CD14-positive monocyte (primary cell): ENCODE results near the gene SRGAP2C. TPM values are rescaled to one million over a fixed set of nuclear protein-coding genes. Genes with fewer than 3 reads are reported as not detected.
"Not testable (repeated sequence)": the region's sequence is repeated elsewhere in the genome, so short reads cannot be mapped to it uniquely, and the experiment has no call there.

Source experiments
- DNase-seq, 3 donors: peaks; one replicate each; pipeline ENCODE4 v3.0.0-alpha.2; 2011 to 2022
- H2AFZ ChIP-seq: 2 replicates; pipeline ENCODE4 v1.6.0; 2012; ENCODE audit warnings: mild to moderate bottlenecking, low read depth, low read length, inconsistent platforms; ENCODE audit not compliant: insufficient read depth, poor library complexity, severe bottlenecking
- H3K27ac ChIP-seq, 2 donors: 1 replicate in 1 of 2; 2 replicates in 1 of 2; pipeline ENCODE4 v1.5.1; 2012 to 2013; ENCODE audit warnings: low read length in 2 of 2, control low read depth in 1 of 2, inconsistent platforms in 1 of 2, low read depth in 1 of 2, mild to moderate bottlenecking in 1 of 2
- H3K27me3 ChIP-seq, 2 donors: one replicate each; pipeline versions ENCODE4 v1.6.0 to v1.6.1; 2011 to 2013; ENCODE audit warnings: low read length in 2 of 2; ENCODE audit not compliant: control insufficient read depth in 2 of 2, insufficient read depth in 2 of 2
- H3K36me3 ChIP-seq, 2 donors: replicated peaks in 1 of 2; 1 replicate in 1 of 2; 2 replicates in 1 of 2; pipeline versions ENCODE4 v1.5.1 to v1.6.1; 2012 to 2013; ENCODE audit warnings: low read length in 2 of 2, control low read depth in 1 of 2, inconsistent platforms in 1 of 2, mild to moderate bottlenecking in 1 of 2; ENCODE audit not compliant: insufficient read depth in 2 of 2, control insufficient read depth in 1 of 2
- H3K4me1 ChIP-seq, 2 donors: 1 replicate in 1 of 2; 2 replicates in 1 of 2; pipeline versions ENCODE4 v1.5.1 to v1.6.1; 2012 to 2013; ENCODE audit warnings: low read length in 2 of 2, control low read depth in 1 of 2, inconsistent platforms in 1 of 2, mild to moderate bottlenecking in 1 of 2, moderate library complexity in 1 of 2; ENCODE audit not compliant: insufficient read depth in 2 of 2, control insufficient read depth in 1 of 2
- H3K4me2 ChIP-seq: replicated peaks from 2 replicates; pipeline ENCODE3; 2012; ENCODE audit warnings: low read length, moderate library complexity, mild to moderate bottlenecking; ENCODE audit not compliant: poor library complexity, severe bottlenecking; ENCODE audit errors: extremely low read depth
- H3K4me3 ChIP-seq, 3 experiments: fragments of 200-600 bp in 1 of 3; sonication (generic) in 1 of 3; replicated peaks in 1 of 3; 1 replicate in 2 of 3; 2 replicates in 1 of 3; pipeline ENCODE4 v1.5.1; 2011 to 2013; ENCODE audit warnings: low read length in 3 of 3, mild to moderate bottlenecking in 3 of 3, control low read depth in 2 of 3, low read depth in 2 of 3, inconsistent platforms in 1 of 3, moderate library complexity in 1 of 3
- H3K79me2 ChIP-seq: 2 replicates; pipeline ENCODE4 v1.6.0; 2012; ENCODE audit warnings: mild to moderate bottlenecking, control low read depth, inconsistent platforms, low read length, moderate library complexity; ENCODE audit not compliant: insufficient read depth
- H3K9ac ChIP-seq: 2 replicates; pipeline ENCODE4 v1.6.0; 2017; ENCODE audit warnings: low read length, mild to moderate bottlenecking; ENCODE audit not compliant: insufficient read depth, poor library complexity, severe bottlenecking
- H3K9me3 ChIP-seq, 2 donors: replicated peaks in 1 of 2; 1 replicate in 1 of 2; 2 replicates in 1 of 2; pipeline versions ENCODE4 v1.5.1 to v1.6.1; 2012 to 2013; ENCODE audit warnings: low read length in 2 of 2, control low read depth in 1 of 2; ENCODE audit not compliant: control insufficient read depth in 1 of 2, insufficient read depth in 1 of 2
- H4K20me1 ChIP-seq: 2 replicates; pipeline ENCODE4 v1.6.0; 2012; ENCODE audit warnings: mild to moderate bottlenecking, low read length, control low read depth, moderate library complexity; ENCODE audit not compliant: insufficient read depth
- H3K27ac Mint-ChIP-seq, 7 donors: one replicate each; pipeline ENCODE4 v1.8.0; 2020; ENCODE audit warnings: mild to moderate bottlenecking in 7 of 7, mixed read lengths in 7 of 7, moderate library complexity in 6 of 7, inconsistent platforms in 2 of 7
- H3K27me3 Mint-ChIP-seq, 3 donors: one replicate each; pipeline ENCODE4 v1.8.0; 2021 to 2022; ENCODE audit warnings: low read depth in 3 of 3, mild to moderate bottlenecking in 3 of 3, mixed read lengths in 3 of 3, moderate library complexity in 3 of 3, inconsistent platforms in 1 of 3
- H3K36me3 Mint-ChIP-seq, 2 donors: one replicate each; pipeline ENCODE4 v1.8.0; 2020; ENCODE audit warnings: mixed read lengths in 2 of 2, inconsistent platforms in 1 of 2, mild to moderate bottlenecking in 1 of 2
- H3K4me1 Mint-ChIP-seq: one replicate; pipeline ENCODE4 v1.8.0; 2020; ENCODE audit warnings: mild to moderate bottlenecking, mixed read lengths
- H3K4me3 Mint-ChIP-seq, 2 donors: one replicate each; pipeline ENCODE4 v1.8.0; 2020; ENCODE audit warnings: mild to moderate bottlenecking in 2 of 2, mixed read lengths in 2 of 2, moderate library complexity in 1 of 2
- H3K9me3 Mint-ChIP-seq, 7 donors: one replicate each; pipeline ENCODE4 v1.8.0; 2020 to 2022; ENCODE audit warnings: mixed read lengths in 7 of 7, mild to moderate bottlenecking in 6 of 7, moderate library complexity in 6 of 7, inconsistent platforms in 2 of 7
- WGBS: methylation state at CpG from one replicate; pipeline ENCODE4 v1.1.5; 2013; ENCODE audit warnings: missing lambda C conversion rate; ENCODE audit not compliant: insufficient coverage; 5-methylcytosine and 5-hydroxymethylcytosine counted together
- intact Hi-C, 2 donors: fragments of 100-400 bp; cut with micrococcal nuclease; formaldehyde crosslinking; loops; one replicate each; pipeline versions ENCODE4 v1.15.0 to v1.15.1; 2023
- polyA plus RNA-seq, 3 donors: library from polyadenylated mRNA; depleted of rRNA in 1 of 3; unstranded in 2 of 3; stranded (reverse) in 1 of 3; fragments of 300-500 nt in 2 of 3; fragments of >200 nt in 1 of 3; fragmentation: Illumina TruSeq in 2 of 3; gene quantifications; 1 replicate in 2 of 3; 2 replicates in 1 of 3; pipeline ENCODE4 v1.2.3, GENCODE V29; 2012 to 2021

Gene SRGAP2C
- polyA plus RNA-seq, 3 donors, result 3.7 to 13.5 (median 5.4) TPM

- H2AFZ ChIP-seq, H3K4me3 ChIP-seq, H3K4me1 Mint-ChIP-seq, H3K27me3 ChIP-seq, H3K9me3 ChIP-seq, H3K4me1 ChIP-seq, H3K4me3 Mint-ChIP-seq, H3K79me2 ChIP-seq, H3K36me3 ChIP-seq, H3K27ac Mint-ChIP-seq, H3K4me2 ChIP-seq, intact Hi-C loops, H3K9me3 Mint-ChIP-seq, H3K9ac ChIP-seq, DNase-seq, H4K20me1 ChIP-seq, H3K27me3 Mint-ChIP-seq, H3K36me3 Mint-ChIP-seq, H3K27ac ChIP-seq: not testable (repeated sequence)
- WGBS, result no CpG with 5 or more reads among the region's 1 CpG
Observed at GRCh38 chr1:121243913-121244312, 59.1 kb downstream of the SRGAP2C start.

- H3K27ac ChIP-seq, H3K4me2 ChIP-seq, H3K9me3 ChIP-seq, H3K4me3 ChIP-seq, H3K27me3 Mint-ChIP-seq, H3K4me3 Mint-ChIP-seq, intact Hi-C loops, H3K9ac ChIP-seq, H3K4me1 Mint-ChIP-seq, H3K79me2 ChIP-seq, H3K36me3 ChIP-seq, H3K27me3 ChIP-seq, H2AFZ ChIP-seq, H3K9me3 Mint-ChIP-seq, H3K36me3 Mint-ChIP-seq, H3K4me1 ChIP-seq, H4K20me1 ChIP-seq, DNase-seq, H3K27ac Mint-ChIP-seq: not testable (repeated sequence)
- WGBS, result no CpG with 5 or more reads among the region's 2 CpGs
Observed at GRCh38 chr1:121246399-121246798, 61.6 kb downstream of the SRGAP2C start.

GRCh38 chr1:121252656-121253055 lies 67.9 kb downstream of the SRGAP2C start:
- DNase-seq, H3K4me1 Mint-ChIP-seq, H3K9me3 Mint-ChIP-seq, H3K9me3 ChIP-seq, H3K9ac ChIP-seq, H3K36me3 Mint-ChIP-seq, intact Hi-C loops, H3K4me3 ChIP-seq, H3K36me3 ChIP-seq, H3K27me3 ChIP-seq, H3K79me2 ChIP-seq, H3K4me3 Mint-ChIP-seq, H3K4me2 ChIP-seq, H2AFZ ChIP-seq, H3K4me1 ChIP-seq, H3K27me3 Mint-ChIP-seq, H4K20me1 ChIP-seq, H3K27ac ChIP-seq, H3K27ac Mint-ChIP-seq: not testable (repeated sequence)
- no CpG with 5 or more reads among the region's 4 CpGs for WGBS

GRCh38 chr1:121254618-121255017 lies 69.8 kb downstream of the SRGAP2C start:
- H3K36me3 Mint-ChIP-seq, H3K27me3 ChIP-seq, H3K9me3 Mint-ChIP-seq: not testable (repeated sequence)

More at GRCh38 chr1:121254618-121255017, 69.8 kb downstream of the SRGAP2C start:
- H3K36me3 ChIP-seq, H3K4me1 ChIP-seq, H3K9ac ChIP-seq, H3K4me1 Mint-ChIP-seq, H3K27me3 Mint-ChIP-seq, H3K9me3 ChIP-seq, H3K4me2 ChIP-seq, H3K27ac Mint-ChIP-seq, H2AFZ ChIP-seq, H3K79me2 ChIP-seq, DNase-seq, intact Hi-C loops, H3K4me3 ChIP-seq, H3K27ac ChIP-seq, H3K4me3 Mint-ChIP-seq, H4K20me1 ChIP-seq: not testable (repeated sequence)
